Measurements from ENCODE around the gene NAT14.

The NAT14 gene

GRCh38 chr19:55487924-55488687 is 3.1 kb downstream of the NAT14 start, which contains the start of gene SSC5D:
Gene SSC5D (plus strand): TSS chr19:55488436. CDS start chr19:55488590, 154 bp downstream.
- no peaks in the 10 kb centered on the region for H3K36me3 ChIP-seq (ENCODE audit: control insufficient read depth, insufficient read depth, low read length)
- peak within 1 kb of the TSS; percentile 29 for H3K9ac ChIP-seq (ENCODE audit: low read length)
- H3K4me3 ChIP-seq (ENCODE audit: low read length): peak within 1 kb of the TSS; percentile 62
- peaks cover 47% of the 10 kb centered on the region for H3K4me1 ChIP-seq (ENCODE audit: control insufficient read depth, insufficient read depth, low read length)
- H3K27ac ChIP-seq (ENCODE audit: low read depth, low read length): peak within 1 kb of the TSS; percentile 95
- H3K27me3 ChIP-seq (ENCODE audit: control insufficient read depth, insufficient read depth, low read length): no peaks in the 10 kb centered on the region

DNA sequence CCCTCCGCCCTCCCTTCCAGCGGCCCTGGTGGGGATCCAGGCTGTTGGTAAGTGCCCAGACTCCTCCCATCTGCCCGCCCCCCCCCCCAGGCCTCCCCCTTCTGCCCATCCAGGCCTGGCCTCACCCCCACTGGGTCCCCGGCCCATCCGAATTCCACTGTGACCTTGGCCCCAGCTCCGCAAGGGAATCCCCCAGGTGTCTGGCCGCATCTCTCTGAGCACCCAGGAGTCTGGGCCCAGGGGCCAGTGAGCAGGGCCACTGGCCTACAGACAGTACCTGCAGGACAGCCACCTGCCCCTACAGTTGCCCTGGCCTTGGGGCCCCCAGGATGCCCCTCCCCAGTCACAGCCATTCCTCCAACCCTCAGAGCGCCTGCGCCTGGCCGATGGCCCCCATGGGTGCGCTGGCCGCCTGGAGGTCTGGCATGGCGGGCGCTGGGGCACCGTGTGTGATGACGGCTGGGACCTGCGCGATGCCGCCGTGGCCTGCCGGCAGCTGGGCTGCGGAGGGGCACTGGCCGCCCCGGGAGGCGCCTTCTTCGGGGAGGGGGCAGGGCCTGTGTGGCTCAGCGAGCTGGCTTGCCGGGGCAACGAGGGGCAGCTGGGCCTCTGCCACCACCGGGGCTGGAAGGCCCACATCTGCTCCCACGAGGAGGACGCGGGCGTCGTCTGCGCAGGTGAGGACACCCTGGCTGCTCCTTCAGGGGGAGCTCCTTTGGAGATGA is 4.2 kb downstream of the NAT14 start:
- no peak overlapping the region for H3K9ac ChIP-seq (ENCODE audit: low read length)
- H3K36me3 ChIP-seq (ENCODE audit: control insufficient read depth, insufficient read depth, low read length): no peaks in the 10 kb centered on the region
- H3K27me3 ChIP-seq (ENCODE audit: control insufficient read depth, insufficient read depth, low read length): no peaks in the 10 kb centered on the region
- H3K4me3 ChIP-seq (ENCODE audit: low read length): no peak overlapping the region
- H3K27ac ChIP-seq (ENCODE audit: low read depth, low read length): peak overlapping the region; percentile 93
- H3K4me1 ChIP-seq (ENCODE audit: control insufficient read depth, insufficient read depth, low read length): peaks cover 48% of the 10 kb centered on the region

DNA sequence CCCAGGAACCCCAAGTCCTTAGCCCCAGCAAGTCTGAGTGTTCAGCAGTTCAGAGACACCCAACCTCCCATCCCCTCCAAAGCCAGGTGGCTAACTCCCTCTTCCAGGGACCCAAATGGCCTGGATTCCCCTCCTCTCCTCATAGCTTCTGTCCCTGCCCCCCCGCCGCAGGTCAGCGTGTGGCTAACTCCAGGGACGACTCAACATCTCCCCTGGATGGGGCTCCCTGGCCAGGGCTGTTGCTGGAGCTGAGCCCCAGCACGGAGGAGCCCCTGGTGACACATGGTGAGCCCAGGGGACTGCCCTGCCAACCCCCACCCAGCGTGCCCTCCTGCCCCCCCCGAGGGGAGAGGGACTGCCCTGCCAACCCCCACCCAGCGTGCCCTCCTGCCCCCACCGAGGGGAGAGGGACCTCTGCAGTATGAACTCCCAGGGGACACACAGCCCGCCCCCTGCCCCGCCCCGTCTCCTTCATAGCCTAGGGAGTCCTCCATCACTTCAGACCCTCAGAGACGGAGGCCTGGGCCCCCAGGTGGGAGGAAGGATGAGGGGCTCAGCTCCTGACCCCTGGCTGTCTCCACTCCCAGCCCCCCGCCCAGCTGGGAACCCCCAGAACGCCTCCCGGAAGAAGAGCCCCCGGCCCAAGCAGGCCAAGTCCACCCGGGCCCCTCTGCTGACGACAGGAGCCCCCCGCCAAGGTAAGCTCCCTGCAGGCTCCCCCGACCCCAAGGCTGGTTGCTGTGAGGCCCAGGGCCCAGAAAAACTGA is 4.9 kb downstream of the NAT14 start:
- Histone ChIP-seq H3K9ac (ENCODE audit: low read length) (no peak overlapping the region), H3K27me3 (ENCODE audit: control insufficient read depth, insufficient read depth, low read length) (no peaks in the 10 kb centered on the region), H3K36me3 (ENCODE audit: control insufficient read depth, insufficient read depth, low read length) (no peaks in the 10 kb centered on the region), H3K27ac (ENCODE audit: low read depth, low read length) (peak overlapping the region; percentile 93), H3K4me3 (ENCODE audit: low read length) (no peak overlapping the region), H3K4me1 (ENCODE audit: control insufficient read depth, insufficient read depth, low read length) (peaks cover 48% of the 10 kb centered on the region)

GRCh38 chr19:55490478-55491432 is 5.8 kb downstream of the NAT14 start:
- peaks cover 43% of the 10 kb centered on the region for H3K4me1 ChIP-seq (ENCODE audit: control insufficient read depth, insufficient read depth, low read length)
- no peak overlapping the region for H3K9ac ChIP-seq (ENCODE audit: low read length)
- no peaks in the 10 kb centered on the region for H3K36me3 ChIP-seq (ENCODE audit: control insufficient read depth, insufficient read depth, low read length)
- no peak overlapping the region for H3K4me3 ChIP-seq (ENCODE audit: low read length)
- no peaks in the 10 kb centered on the region for H3K27me3 ChIP-seq (ENCODE audit: control insufficient read depth, insufficient read depth, low read length)
- H3K27ac ChIP-seq (ENCODE audit: low read depth, low read length): peak overlapping the region; percentile 76

- peaks cover 33% of the 10 kb centered on the region for H3K4me1 ChIP-seq (ENCODE audit: control insufficient read depth, insufficient read depth, low read length)
- no peak overlapping the region for H3K4me3 ChIP-seq (ENCODE audit: low read length)
- no peaks in the 10 kb centered on the region for H3K27me3 ChIP-seq (ENCODE audit: control insufficient read depth, insufficient read depth, low read length)
- no peaks in the 10 kb centered on the region for H3K36me3 ChIP-seq (ENCODE audit: control insufficient read depth, insufficient read depth, low read length)
- no peak overlapping the region for H3K9ac ChIP-seq (ENCODE audit: low read length)
- H3K27ac ChIP-seq (ENCODE audit: low read depth, low read length): peak overlapping the region; percentile 76
Observed at GRCh38 chr19:55491546-55492360, 6.8 kb downstream of the NAT14 start.

DNA sequence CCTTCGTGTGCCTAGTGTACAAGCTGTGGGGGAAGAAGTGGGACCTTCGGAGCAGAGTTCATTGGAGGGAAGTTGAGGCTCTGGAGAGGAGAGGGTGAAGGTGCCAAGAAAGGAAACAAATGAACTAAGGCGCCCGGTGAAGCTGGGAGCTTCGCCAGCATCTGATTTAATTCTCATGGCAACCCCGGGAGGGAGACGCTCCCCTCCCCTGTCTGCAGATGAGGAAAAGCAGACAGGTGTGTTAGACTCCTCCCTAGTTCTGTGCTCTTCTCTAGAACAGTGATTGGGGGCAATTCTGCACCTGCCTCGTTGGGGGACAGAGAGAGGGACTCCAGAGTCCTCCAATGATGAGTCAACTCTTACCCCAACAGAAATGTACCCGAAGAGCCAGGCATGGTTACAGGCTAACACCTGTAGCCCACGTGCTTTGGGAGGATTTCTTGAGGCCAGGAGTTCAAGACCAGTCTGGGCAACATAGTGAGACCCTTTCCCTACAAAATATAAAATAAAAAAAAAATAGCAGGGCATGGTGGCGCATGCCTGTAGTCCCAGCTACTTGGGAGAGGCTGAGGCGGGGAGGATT is 7.5 kb downstream of the NAT14 start:
- Histone ChIP-seq H3K27me3 (ENCODE audit: control insufficient read depth, insufficient read depth, low read length) (no peaks in the 10 kb centered on the region), H3K36me3 (ENCODE audit: control insufficient read depth, insufficient read depth, low read length) (no peaks in the 10 kb centered on the region), H3K4me1 (ENCODE audit: control insufficient read depth, insufficient read depth, low read length) (peaks cover 26% of the 10 kb centered on the region), H3K27ac (ENCODE audit: low read depth, low read length) (peak overlapping the region; percentile 76), H3K4me3 (ENCODE audit: low read length) (no peak overlapping the region), H3K9ac (ENCODE audit: low read length) (no peak overlapping the region)

- peaks cover 21% of the 10 kb centered on the region for H3K4me1 ChIP-seq (ENCODE audit: control insufficient read depth, insufficient read depth, low read length)
- H3K4me3 ChIP-seq (ENCODE audit: low read length): no peak overlapping the region
- no peaks in the 10 kb centered on the region for H3K27me3 ChIP-seq (ENCODE audit: control insufficient read depth, insufficient read depth, low read length)
- H3K36me3 ChIP-seq (ENCODE audit: control insufficient read depth, insufficient read depth, low read length): no peaks in the 10 kb centered on the region
- H3K9ac ChIP-seq (ENCODE audit: low read length): no peak overlapping the region
- H3K27ac ChIP-seq (ENCODE audit: low read depth, low read length): peak overlapping the region; percentile 40
Observed at GRCh38 chr19:55493052-55493644, 8.2 kb downstream of the NAT14 start.

- Histone ChIP-seq H3K27ac (ENCODE audit: low read depth, low read length) (peak overlapping the region; percentile 56), H3K4me1 (ENCODE audit: control insufficient read depth, insufficient read depth, low read length) (peaks cover 19% of the 10 kb centered on the region), H3K27me3 (ENCODE audit: control insufficient read depth, insufficient read depth, low read length) (no peaks in the 10 kb centered on the region), H3K36me3 (ENCODE audit: control insufficient read depth, insufficient read depth, low read length) (no peaks in the 10 kb centered on the region), H3K9ac (ENCODE audit: low read length) (no peak overlapping the region), H3K4me3 (ENCODE audit: low read length) (peak overlapping the region; percentile 49)
Observed at GRCh38 chr19:55493645-55494171, 8.7 kb downstream of the NAT14 start.

DNA sequence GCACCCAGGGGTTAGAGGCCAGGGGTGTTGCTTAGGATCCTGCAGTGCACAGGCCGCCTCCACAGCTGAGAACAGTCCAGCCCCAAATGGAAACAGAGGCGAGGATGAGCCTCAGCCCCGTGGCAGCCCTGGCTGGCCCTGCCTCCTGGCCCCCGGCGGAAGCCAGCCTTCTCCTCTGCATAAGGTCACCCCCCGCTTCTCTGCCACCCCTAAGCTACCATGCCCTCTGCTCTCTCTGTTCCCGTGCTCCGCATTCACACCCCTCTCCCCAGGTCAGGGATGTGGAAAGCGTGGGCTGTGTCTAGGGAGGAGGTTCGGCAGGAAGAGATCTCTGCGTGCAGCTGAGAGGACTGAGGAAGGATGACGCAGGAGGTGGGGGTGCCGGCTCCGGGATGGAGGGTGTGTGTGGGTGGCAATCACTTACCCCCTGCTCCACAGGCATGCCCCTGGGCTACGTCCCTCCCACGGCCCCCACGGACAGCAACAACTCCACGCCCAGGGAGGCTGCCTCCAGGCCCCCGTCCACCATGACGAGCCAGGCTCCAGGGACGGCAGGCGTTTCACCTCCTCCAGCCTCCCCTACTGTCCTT is 9.3 kb downstream of the NAT14 start:
- H3K4me3 ChIP-seq (ENCODE audit: low read length): peak overlapping the region; percentile 49

GRCh38 chr19:55495646-55496349 is 10.8 kb downstream of the NAT14 start:
- no peak overlapping the region for H3K9ac ChIP-seq (ENCODE audit: low read length)
- no peaks in the 10 kb centered on the region for H3K36me3 ChIP-seq (ENCODE audit: control insufficient read depth, insufficient read depth, low read length)
- peaks cover 19% of the 10 kb centered on the region for H3K4me1 ChIP-seq (ENCODE audit: control insufficient read depth, insufficient read depth, low read length)
- no peak overlapping the region for H3K4me3 ChIP-seq (ENCODE audit: low read length)
- H3K27me3 ChIP-seq (ENCODE audit: control insufficient read depth, insufficient read depth, low read length): no peaks in the 10 kb centered on the region
- H3K27ac ChIP-seq (ENCODE audit: low read depth, low read length): no peak overlapping the region

More for the DNA sequence above, 9.3 kb downstream of the NAT14 start:
- H3K27ac ChIP-seq (ENCODE audit: low read depth, low read length): peak overlapping the region; percentile 56
- peaks cover 19% of the 10 kb centered on the region for H3K4me1 ChIP-seq (ENCODE audit: control insufficient read depth, insufficient read depth, low read length)
- no peaks in the 10 kb centered on the region for H3K36me3 ChIP-seq (ENCODE audit: control insufficient read depth, insufficient read depth, low read length)
- no peak overlapping the region for H3K9ac ChIP-seq (ENCODE audit: low read length)
- no peaks in the 10 kb centered on the region for H3K27me3 ChIP-seq (ENCODE audit: control insufficient read depth, insufficient read depth, low read length)
